GM04503 (cell line): ENCODE measurements around the gene SLC14A1.

Experiments
- DNase-seq: peaks from one replicate; pipeline ENCODE4 v3.0.0-alpha.2; 2012; ENCODE audit warnings: low read depth

Gene SLC14A1

GRCh38 chr18:45723567-45724355 is at the start of gene SLC14A1:
TSS of gene SLC14A1 (plus strand) at chr18:45724181. CDS start at chr18:45730321, 6,140 bp downstream.
- no peak for DNase-seq

GRCh38 chr18:45677276-45677807 is 46.6 kb upstream of the SLC14A1 start:
- no peak for DNase-seq

GRCh38 chr18:45678441-45678840 is 45.5 kb upstream of the SLC14A1 start:
- no peak for DNase-seq

DNA sequence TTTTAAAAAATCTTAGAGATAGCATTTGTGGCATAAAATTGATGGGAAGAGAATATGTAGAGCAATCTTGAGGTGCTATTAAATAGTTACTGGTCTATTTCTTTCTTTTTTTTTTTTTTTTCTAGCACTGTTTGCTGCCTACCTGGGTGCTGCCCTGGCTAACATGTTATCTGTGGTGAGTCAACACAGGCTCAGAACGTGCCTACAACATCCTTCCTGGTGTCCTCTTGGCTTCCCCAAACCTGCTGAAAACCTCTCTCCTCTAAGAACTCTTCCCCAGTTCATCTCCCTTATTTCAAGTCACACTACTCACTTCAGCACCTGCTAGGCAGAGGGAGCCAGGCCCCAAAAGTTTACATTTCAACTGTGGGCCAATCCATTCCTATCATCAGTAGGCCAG is 45.1 kb upstream of the SLC14A1 start:
- no peak for DNase-seq

GRCh38 chr18:45680066-45680690 is 43.8 kb upstream of the SLC14A1 start:
- DNase-seq, result no peak

GRCh38 chr18:45682181-45682580 is 41.8 kb upstream of the SLC14A1 start:
- DNase-seq, result no peak

DNA sequence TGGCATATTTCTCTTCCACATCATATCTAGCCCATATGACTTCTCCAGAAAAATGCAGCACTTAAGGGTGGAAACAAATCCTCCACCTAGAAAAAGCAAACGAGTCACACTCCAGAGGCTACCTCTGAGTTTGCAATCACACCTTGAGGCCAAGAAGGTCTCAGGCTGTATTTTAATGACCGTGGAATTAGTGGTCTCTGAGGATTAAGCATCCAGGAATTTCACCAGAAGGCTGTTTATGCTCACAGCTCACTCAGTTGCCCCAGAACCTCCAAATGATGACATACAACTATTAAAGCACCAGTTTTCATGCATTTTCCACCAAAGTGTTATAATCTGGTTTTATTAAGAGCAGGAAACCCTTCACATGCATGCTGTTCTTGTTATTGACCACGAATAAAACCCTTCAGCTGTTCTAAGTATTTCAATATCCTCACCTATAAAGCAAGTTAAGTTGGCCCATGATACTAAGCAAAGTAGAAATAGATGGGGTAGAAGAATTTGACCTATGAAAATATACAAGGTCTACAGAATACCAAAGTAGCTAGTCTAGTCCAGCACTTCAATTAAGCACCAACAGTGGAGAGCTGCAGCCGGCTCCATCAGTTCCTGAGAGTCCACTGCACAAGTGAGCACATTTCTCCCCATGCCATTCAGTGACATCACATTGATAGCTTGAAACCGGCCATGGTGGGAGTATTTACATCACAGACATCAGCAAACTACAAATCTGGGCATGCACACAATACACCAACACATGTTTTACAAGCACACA is 39.5 kb upstream of the SLC14A1 start:
- DNase-seq, result peak; percentile 31

DNA sequence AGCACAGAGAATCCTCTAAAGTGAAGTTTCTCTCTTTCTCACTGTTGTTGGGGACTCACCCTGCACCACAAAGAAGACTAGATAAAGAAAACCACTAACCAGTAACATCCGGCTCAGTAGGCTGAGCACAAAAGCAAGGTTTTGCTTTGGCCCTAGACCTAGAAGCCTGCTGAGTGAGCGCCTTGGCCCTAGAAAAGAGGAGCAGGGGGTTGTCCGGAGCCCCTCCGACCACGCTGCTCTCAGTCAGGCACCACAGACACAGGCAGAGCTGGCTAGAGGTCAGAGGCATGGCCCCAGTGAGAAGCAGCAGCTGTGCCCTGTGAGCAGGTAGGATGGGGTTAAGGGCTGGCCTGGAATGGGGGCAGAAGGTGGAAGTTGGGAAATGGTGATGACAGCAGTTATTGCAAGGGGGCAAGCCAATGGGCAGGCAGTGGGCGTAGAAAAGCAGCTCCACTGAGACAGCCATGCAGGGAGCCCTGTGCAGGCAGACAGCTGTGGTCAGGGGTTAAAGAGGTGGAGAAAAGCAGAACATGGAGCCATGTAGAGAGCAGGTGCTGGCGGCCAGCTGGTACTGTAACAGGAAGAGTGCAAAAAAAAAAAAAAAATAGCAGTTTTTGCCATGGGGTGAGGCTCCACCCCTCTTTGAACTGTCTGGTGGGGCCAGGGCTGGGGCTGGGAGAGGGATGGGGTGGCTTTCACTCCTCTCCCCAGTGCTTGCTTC is 36.9 kb upstream of the SLC14A1 start:
- DNase-seq, result no peak

GRCh38 chr18:45687621-45688020 is 36.4 kb upstream of the SLC14A1 start:
- no peak for DNase-seq

DNA sequence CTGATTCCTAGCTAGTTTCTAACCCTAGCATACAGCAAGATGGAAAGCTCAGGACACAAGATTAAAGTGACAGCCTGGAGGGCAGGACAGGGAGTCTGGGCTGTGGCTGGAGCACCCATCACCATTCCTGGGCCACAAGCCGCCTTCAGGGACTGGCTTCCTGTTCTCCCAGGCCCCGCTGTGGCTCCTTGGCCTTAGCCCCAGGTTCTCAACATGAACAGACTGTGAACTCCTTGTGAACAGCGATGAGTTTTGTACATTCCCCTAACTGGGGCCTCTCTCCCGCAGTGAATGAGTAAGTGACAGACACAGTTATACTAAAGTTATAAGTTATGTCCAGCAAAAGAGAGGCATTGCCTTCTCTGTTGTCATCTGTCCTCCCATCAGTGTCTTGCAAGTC is 35.9 kb upstream of the SLC14A1 start:
- no peak for DNase-seq

- DNase-seq, result no peak
Measured at GRCh38 chr18:45688833-45689232, 35.1 kb upstream of the SLC14A1 start.

DNA sequence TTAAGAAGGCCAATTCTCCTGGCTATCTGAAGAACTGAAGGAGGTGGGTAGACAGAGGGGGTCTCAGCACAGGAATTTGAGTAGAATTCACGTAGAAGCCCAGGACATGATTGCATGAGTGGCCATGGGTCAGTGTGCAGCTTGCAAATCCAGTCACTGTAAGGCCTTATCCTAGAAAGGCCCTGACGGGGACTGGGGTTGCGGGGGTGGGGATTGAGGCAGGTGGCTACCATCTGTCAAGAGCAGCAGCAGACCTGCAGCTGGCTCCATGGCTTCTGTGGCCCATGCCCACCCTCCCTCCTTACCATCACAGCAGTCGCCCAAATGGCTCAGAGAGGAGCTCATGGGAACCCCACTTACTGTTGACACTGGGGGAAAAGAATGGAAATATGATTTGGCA is 34.6 kb upstream of the SLC14A1 start:
- DNase-seq, result no peak

GRCh38 chr18:45690975-45691815 is 32.8 kb upstream of the SLC14A1 start:
- DNase-seq, result no peak

GRCh38 chr18:45691816-45692179 is 32.2 kb upstream of the SLC14A1 start:
- no peak for DNase-seq

- DNase-seq, result no peak
Measured at GRCh38 chr18:45702708-45703265, 21.2 kb upstream of the SLC14A1 start.

GRCh38 chr18:45708831-45709230 is 15.2 kb upstream of the SLC14A1 start:
- no peak for DNase-seq

DNA sequence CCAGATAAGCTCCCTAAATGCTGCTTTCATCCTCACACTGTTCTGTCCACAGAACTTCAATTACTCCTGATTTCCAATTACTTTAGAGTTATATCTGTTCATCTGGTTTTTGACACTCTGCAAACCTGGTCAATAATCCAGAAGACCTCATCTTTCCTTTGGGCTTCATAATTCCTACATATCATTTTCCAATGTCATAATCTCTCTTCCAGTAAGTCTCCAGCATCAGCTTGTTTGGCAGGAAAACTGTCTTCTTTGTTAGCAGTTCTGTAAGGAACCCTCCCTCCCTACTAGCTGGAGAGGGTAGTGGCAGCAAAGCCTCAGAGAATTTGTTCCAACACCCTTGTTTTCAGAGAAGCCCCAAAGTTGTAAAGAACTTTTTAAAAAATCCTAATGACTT is 11.9 kb upstream of the SLC14A1 start:
- no peak for DNase-seq

DNA sequence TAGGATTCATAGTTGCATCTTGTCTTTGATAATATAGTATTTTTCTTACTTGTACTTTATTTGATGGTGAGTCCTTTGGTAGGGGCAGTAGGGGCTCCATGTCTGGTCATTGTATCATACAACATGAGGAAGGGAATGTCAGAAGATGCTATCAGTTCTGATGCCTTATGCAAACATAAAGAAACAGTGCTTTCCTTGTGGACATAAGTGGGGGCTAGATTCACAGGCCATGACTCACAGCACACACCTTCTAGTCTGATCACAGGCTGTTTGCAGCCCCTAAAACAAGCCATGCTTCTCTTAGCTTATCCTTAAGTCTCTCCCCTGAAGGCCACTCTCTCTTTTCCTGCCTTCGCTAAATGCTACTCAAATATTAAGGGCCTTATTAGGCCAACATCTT is 10.7 kb upstream of the SLC14A1 start:
- no peak for DNase-seq

GRCh38 chr18:45715212-45715780 is 8.7 kb upstream of the SLC14A1 start:
- DNase-seq, result no peak

DNA sequence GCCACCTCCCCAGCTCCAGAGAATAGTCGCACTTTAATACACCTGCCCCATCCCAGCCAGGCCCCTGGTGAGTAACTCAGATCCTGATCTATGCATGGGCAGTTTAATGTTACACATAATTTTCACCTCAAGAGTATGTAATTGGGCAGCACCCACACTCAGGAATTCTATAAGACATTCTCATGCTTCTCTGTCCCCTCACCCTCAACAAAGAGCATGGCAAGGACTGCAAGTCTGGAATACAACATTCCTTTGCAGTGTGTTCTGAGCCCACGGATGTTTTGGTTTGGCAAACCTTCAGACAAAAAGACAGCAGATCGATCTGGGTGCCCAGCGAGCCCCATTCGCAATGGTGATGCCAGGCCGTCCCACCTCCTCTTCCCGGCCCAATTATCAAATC is 4.9 kb upstream of the SLC14A1 start:
- no peak for DNase-seq

DNA sequence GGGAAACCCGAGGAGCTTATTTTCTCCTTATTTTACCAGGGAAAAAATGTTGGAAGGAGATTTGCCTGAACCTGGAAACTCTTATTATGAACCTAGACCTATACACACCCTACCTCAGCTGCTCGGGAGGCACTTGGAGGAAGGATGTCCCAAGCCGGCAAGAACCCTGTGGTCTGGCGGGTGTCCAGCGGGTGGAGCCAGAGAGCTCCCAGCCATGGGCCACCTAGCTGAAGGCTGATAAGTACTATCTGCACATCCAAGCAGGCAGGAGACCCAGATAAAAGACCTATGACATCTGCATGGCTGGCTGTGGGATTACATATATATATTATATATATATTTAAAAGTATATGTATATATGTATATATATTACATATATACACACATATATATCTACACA is 1.1 kb upstream of the SLC14A1 start:
- no peak for DNase-seq
